Neural progenitor cell (in vitro differentiated cells): ENCODE data around the gene MFGE8. TPM values are rescaled to one million over a fixed set of nuclear protein-coding genes. Genes with fewer than 3 reads are reported as not detected.
A peak's percentile ranks its signal among the peaks of the same experiment; 100 is the strongest.

Source experiments
- DNase-seq: peaks from one replicate; pipeline ENCODE4 v3.0.0-alpha.2; 2016; ENCODE audit warnings: low spot score
- H2AFZ ChIP-seq: fragments of 200-600 bp; sonication (generic); replicated peaks from 2 replicates; pipeline ENCODE4 v1.6.1; 2016; ENCODE audit warnings: antibody characterized with exemption
- H3F3A ChIP-seq: fragments of 200-600 bp; sonication (generic); 2 replicates; pipeline ENCODE4 v1.6.1; 2016; ENCODE audit warnings: antibody characterized with exemption, low read depth
- H3K27ac ChIP-seq: fragments of 200-600 bp; sonication (generic); 2 replicates; pipeline ENCODE4 v1.5.1; 2016; ENCODE audit warnings: mild to moderate bottlenecking
- H3K27me3 ChIP-seq: fragments of 200-600 bp; sonication (generic); 2 replicates; pipeline ENCODE4 v1.6.1; 2016; ENCODE audit warnings: mild to moderate bottlenecking, moderate library complexity
- H3K36me3 ChIP-seq: fragments of 200-600 bp; sonication (generic); 2 replicates; pipeline ENCODE4 v1.5.1; 2016
- H3K4me1 ChIP-seq: fragments of 200-600 bp; sonication (generic); 2 replicates; pipeline ENCODE4 v1.6.1; 2016; ENCODE audit warnings: mixed run types
- H3K4me2 ChIP-seq: fragments of 200-600 bp; sonication (generic); 2 replicates; pipeline ENCODE4 v1.6.1; 2016
- H3K4me3 ChIP-seq: fragments of 200-600 bp; sonication (generic); 2 replicates; pipeline ENCODE4 v1.5.1; 2016
- H3K79me2 ChIP-seq: fragments of 200-600 bp; sonication (generic); 2 replicates; pipeline ENCODE4 v1.6.1; 2016; ENCODE audit warnings: low read depth
- H3K9ac ChIP-seq: fragments of 200-600 bp; sonication (generic); 2 replicates; pipeline ENCODE4 v1.6.1; 2016
- H3K9me3 ChIP-seq: fragments of 200-600 bp; sonication (generic); 2 replicates; pipeline ENCODE4 v1.5.1; 2016; ENCODE audit warnings: low read depth
- H4K20me1 ChIP-seq: fragments of 200-600 bp; sonication (generic); 2 replicates; pipeline ENCODE4 v1.6.1; 2016; ENCODE audit warnings: low read depth
- H3K27ac Mint-ChIP-seq: 3 replicates; pipeline ENCODE4 v1.8.0; 2021; ENCODE audit warnings: mixed read lengths
- H3K27me3 Mint-ChIP-seq: 2 replicates; pipeline ENCODE4 v1.8.0; 2022; ENCODE audit warnings: low read depth, mild to moderate bottlenecking, inconsistent platforms, moderate library complexity, mixed read lengths; ENCODE audit not compliant: insufficient read depth
- H3K36me3 Mint-ChIP-seq: 3 replicates; pipeline ENCODE4 v1.8.0; 2021; ENCODE audit warnings: mixed read lengths
- H3K4me1 Mint-ChIP-seq: 3 replicates; pipeline ENCODE4 v1.8.0; 2021; ENCODE audit warnings: mixed read lengths
- H3K4me3 Mint-ChIP-seq: 3 replicates; pipeline ENCODE4 v1.8.0; 2021; ENCODE audit warnings: mild to moderate bottlenecking, moderate library complexity, mixed read lengths
- H3K9me3 Mint-ChIP-seq: 3 replicates; pipeline ENCODE4 v1.8.0; 2020; ENCODE audit warnings: mixed read lengths
- EZH2 ChIP-seq: fragments of 200-600 bp; sonication (generic); IDR thresholded peaks from 2 replicates; pipeline ENCODE4 v1.6.1; 2017; ENCODE audit warnings: antibody characterized with exemption, mild to moderate bottlenecking, moderate library complexity
- EZH2phosphoT487 ChIP-seq: fragments of 200-600 bp; sonication (generic); IDR thresholded peaks from 2 replicates; pipeline ENCODE4 v1.6.1; 2017; ENCODE audit warnings: antibody characterized with exemption
- total RNA-seq: library from RNA; depleted of rRNA; stranded (reverse); fragments of >200 nt; gene quantifications from 2 replicates; pipeline ENCODE4 v1.2.3, GENCODE V29; 2015; ENCODE audit warnings: low replicate concordance
- TF ChIP-seq, protein P1 (sequence below): fragments of 200-600 bp; sonication (generic); IDR thresholded peaks from 2 replicates; pipeline ENCODE4 v1.5.1; 2017; ENCODE audit warnings: antibody characterized with exemption, mild to moderate bottlenecking

Gene MFGE8
- total RNA-seq, 1 donor from 2014 or later = 92.6 TPM

DNA sequence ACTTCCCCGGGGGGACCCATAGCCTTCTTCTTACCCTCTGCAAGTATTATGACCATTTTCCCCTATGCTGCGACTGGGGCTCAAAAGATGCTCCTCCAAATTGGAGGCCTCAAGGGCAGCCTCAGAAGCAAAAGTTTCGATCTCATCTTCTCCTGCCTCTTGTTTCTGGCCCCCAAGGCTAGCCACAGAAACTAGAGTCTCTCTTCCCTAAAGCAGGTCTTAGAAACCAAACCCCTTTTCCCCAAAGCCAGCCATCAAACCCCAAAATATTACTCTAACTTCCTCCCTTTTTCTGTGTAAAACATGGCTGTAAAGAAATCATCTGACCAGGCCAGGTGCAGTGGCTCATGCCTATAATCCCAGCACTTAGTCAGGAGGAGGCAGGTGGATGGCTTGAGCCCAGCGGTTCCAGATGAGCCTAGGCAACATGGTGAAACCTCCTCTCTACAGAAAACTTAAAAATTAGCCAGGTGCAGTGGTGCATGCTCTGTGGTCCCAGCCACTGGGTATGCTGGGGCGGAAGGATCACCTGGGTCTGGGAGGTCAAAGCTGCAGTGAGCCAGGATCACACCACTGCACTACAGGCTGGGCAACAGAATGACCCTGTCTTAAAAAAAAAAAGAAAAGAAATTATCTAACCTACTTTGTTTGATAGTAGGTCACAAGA lies 36.7 kb upstream of the MFGE8 start:
- no peaks in the 10 kb centered on the region for H3K36me3 ChIP-seq
- Mint-ChIP-seq H3K4me1 (peaks cover 6% of the 10 kb centered on the region), H3K36me3 (no peaks in the 10 kb centered on the region), H3K27me3 (no peaks in the 10 kb centered on the region), H3K9me3 (peaks cover 5% of the 10 kb centered on the region), H3K27ac (peak overlapping the region; percentile 57), H3K4me3 (no peak overlapping the region)
- DNase-seq = no peak
- no peak for TF ChIP-seq EZH2
- TF ChIP-seq, protein P1, sequence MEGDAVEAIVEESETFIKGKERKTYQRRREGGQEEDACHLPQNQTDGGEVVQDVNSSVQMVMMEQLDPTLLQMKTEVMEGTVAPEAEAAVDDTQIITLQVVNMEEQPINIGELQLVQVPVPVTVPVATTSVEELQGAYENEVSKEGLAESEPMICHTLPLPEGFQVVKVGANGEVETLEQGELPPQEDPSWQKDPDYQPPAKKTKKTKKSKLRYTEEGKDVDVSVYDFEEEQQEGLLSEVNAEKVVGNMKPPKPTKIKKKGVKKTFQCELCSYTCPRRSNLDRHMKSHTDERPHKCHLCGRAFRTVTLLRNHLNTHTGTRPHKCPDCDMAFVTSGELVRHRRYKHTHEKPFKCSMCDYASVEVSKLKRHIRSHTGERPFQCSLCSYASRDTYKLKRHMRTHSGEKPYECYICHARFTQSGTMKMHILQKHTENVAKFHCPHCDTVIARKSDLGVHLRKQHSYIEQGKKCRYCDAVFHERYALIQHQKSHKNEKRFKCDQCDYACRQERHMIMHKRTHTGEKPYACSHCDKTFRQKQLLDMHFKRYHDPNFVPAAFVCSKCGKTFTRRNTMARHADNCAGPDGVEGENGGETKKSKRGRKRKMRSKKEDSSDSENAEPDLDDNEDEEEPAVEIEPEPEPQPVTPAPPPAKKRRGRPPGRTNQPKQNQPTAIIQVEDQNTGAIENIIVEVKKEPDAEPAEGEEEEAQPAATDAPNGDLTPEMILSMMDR = no peak
- no peak for TF ChIP-seq EZH2phosphoT487
- no peak overlapping the region for H3K4me2 ChIP-seq
- no peak overlapping the region for H3K4me3 ChIP-seq
- no peaks in the 10 kb centered on the region for H3K9me3 ChIP-seq
- no peaks in the 10 kb centered on the region for H3K79me2 ChIP-seq
- H4K20me1 ChIP-seq = no peaks in the 10 kb centered on the region
- no peaks in the 10 kb centered on the region for H3F3A ChIP-seq
- no peaks in the 10 kb centered on the region for H3K4me1 ChIP-seq
- no peak overlapping the region for H3K9ac ChIP-seq
- no peaks in the 10 kb centered on the region for H3K27me3 ChIP-seq
- no peak overlapping the region for H2AFZ ChIP-seq
- no peak overlapping the region for H3K27ac ChIP-seq

DNA sequence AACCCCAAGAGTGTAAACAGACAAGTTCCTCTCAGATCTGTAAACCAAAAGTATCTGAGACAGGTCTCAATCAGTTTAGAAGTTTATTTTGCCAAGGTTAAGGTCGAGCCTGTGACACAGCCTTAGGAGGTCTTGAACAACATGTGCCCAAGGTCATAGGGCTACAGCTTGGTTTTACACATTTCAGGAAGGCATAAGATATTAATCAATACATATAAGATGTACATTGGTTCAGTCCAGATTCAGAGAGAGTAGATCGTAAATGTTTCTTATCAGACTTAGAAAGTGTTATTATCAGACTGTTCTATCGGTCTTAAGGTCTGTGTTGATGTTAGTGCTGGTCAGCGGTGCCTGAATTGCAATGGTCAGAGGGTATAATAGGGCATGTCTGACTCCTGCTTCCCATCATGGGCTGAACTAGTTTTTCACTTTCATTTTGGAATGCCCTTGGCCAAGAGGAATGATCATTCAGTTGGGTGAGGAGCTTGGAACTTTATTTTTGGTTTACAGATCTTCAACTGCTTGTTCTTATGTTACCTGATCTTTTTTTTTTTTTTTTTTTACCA lies 27.0 kb upstream of the MFGE8 start:
- Histone ChIP-seq H3K4me3 (no peak overlapping the region), H3K4me1 (peaks cover 6% of the 10 kb centered on the region), H3F3A (no peaks in the 10 kb centered on the region), H4K20me1 (no peaks in the 10 kb centered on the region), H3K36me3 (no peaks in the 10 kb centered on the region), H3K27ac (no peak overlapping the region), H3K4me2 (no peak overlapping the region), H3K9ac (no peak overlapping the region), H2AFZ (no peak overlapping the region), H3K9me3 (no peaks in the 10 kb centered on the region), H3K79me2 (no peaks in the 10 kb centered on the region), H3K27me3 (no peaks in the 10 kb centered on the region)
- Mint-ChIP-seq H3K27ac (peak overlapping the region; percentile 35), H3K36me3 (peaks cover 3% of the 10 kb centered on the region), H3K4me3 (no peak overlapping the region), H3K27me3 (no peaks in the 10 kb centered on the region), H3K9me3 (peaks cover 17% of the 10 kb centered on the region), H3K4me1 (peaks cover 4% of the 10 kb centered on the region)
- TF ChIP-seq EZH2phosphoT487 (no peak), EZH2 (no peak)
- TF ChIP-seq, protein P1 = no peak
- DNase-seq = no peak

DNA sequence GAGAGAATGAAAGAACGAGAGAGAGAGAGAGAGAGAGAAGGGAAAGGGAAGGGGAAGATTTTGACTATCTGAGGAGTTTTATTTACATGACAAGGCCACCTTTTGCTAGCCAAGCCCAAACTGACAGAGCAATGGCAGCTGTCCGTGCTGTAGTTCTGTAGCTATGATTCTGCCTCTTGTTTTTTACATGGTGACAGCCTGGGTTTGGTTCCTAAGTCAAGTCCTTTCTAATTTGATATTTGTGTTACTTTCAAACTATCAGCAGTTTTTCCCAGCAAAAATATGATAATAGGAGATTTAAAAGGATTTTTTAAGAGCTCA lies 26.3 kb upstream of the MFGE8 start:
- H3K4me1 ChIP-seq = peaks cover 6% of the 10 kb centered on the region
- TF ChIP-seq, protein P1 = no peak
- TF ChIP-seq EZH2phosphoT487 (no peak), EZH2 (no peak)
- peaks cover 3% of the 10 kb centered on the region for H3K36me3 Mint-ChIP-seq
- peaks cover 22% of the 10 kb centered on the region for H3K9me3 Mint-ChIP-seq
- no peak for DNase-seq
- H3F3A ChIP-seq = no peaks in the 10 kb centered on the region
- no peaks in the 10 kb centered on the region for H3K27me3 Mint-ChIP-seq
- H3K27ac ChIP-seq = no peak overlapping the region
- H3K27ac Mint-ChIP-seq = no peak overlapping the region
- no peaks in the 10 kb centered on the region for H3K9me3 ChIP-seq
- no peaks in the 10 kb centered on the region for H3K36me3 ChIP-seq
- H3K4me3 Mint-ChIP-seq = no peak overlapping the region
- no peak overlapping the region for H3K4me2 ChIP-seq
- peaks cover 4% of the 10 kb centered on the region for H3K4me1 Mint-ChIP-seq
- H3K4me3 ChIP-seq = no peak overlapping the region
- peak overlapping the region; percentile 52 for H2AFZ ChIP-seq
- H4K20me1 ChIP-seq = no peaks in the 10 kb centered on the region
- no peaks in the 10 kb centered on the region for H3K79me2 ChIP-seq
- H3K27me3 ChIP-seq = no peaks in the 10 kb centered on the region
- no peak overlapping the region for H3K9ac ChIP-seq
